Fibroblast of villous mesenchyme (primary cell): ENCODE measurements around the gene SLC12A8. TPM values are rescaled to one million over a fixed set of nuclear protein-coding genes. Genes with fewer than 3 reads are reported as not detected.
A peak's percentile ranks its signal among the peaks of the same experiment; 100 is the strongest.

Experiments used
- DNase-seq: peaks from one replicate; pipeline ENCODE4 v3.0.0-alpha.2; 2010; ENCODE audit warnings: low read depth
- H3K4me3 ChIP-seq: 2 replicates; pipeline ENCODE4 v1.5.1; 2011; ENCODE audit warnings: low read depth, mild to moderate bottlenecking, low read length
- CTCF ChIP-seq: IDR thresholded peaks from 2 replicates; pipeline ENCODE4 v1.5.1; 2012; ENCODE audit warnings: low read depth, mild to moderate bottlenecking, low read length; ENCODE audit not compliant: insufficient read depth
- total RNA-seq: library from RNA; depleted of rRNA; stranded (reverse); fragments of >200 nt; gene quantifications from 2 replicates; pipeline ENCODE4 v1.2.3, GENCODE V29; 2012

Gene SLC12A8
- total RNA-seq, 1 donor = 37.6 TPM

- peak; percentile 32 for DNase-seq
- no peak overlapping the region for H3K4me3 ChIP-seq
- TF ChIP-seq CTCF = no peak
Observed at GRCh38 chr3:125160606-125161371, 51.8 kb downstream of the SLC12A8 start.

DNA sequence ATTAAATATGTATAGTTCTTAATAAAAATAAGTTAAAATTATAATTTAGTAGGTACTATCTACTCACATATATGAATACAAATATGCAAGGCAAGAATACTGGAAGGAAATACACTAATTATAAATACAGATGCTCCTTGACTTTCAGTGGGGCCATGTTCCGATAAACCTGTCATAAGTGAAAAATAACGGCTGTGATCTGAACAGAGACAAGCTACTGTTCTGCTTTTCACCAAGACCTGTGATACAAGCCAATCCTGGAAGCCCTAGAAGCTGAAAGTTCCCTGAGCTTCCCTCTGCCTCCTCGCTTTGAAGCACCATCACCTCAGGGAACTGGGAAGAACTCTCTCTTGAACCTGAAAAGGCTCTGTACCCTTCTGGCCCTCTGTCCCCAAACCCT, 55.4 kb downstream of the SLC12A8 start:
- peak; percentile 40 for DNase-seq
- H3K4me3 ChIP-seq = no peak overlapping the region
- no peak for TF ChIP-seq CTCF

- H3K4me3 ChIP-seq = no peak overlapping the region
- DNase-seq = no peak
- TF ChIP-seq CTCF = no peak
Observed at GRCh38 chr3:125156456-125156855, 56.1 kb downstream of the SLC12A8 start.

DNA sequence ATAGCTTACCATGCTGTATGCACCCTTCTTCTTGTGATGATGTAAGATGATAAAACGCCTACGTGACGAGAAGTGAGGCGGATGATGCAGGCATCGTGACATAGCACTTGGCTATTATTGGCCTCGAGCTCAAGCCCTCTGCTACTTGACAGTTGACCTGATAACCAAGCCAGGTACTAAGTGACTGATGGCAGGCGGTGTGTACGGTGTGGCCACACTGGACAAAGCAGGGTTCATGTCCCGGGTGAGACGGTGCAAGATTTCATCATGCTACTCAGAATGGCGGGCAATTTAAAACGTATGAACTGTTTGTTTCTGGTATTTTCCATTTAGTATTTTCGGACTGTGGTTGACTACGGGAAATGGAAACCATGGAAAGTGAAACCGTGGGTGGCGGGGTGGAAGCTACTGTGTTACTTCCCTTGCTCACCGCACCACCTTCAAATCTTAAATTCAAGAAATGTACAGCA, 57.7 kb downstream of the SLC12A8 start:
- TF ChIP-seq CTCF = no peak
- DNase-seq = no peak
- H3K4me3 ChIP-seq = no peak overlapping the region

- H3K4me3 ChIP-seq = no peak overlapping the region
- no peak for TF ChIP-seq CTCF
- no peak for DNase-seq
Observed at GRCh38 chr3:125154110-125154509, 58.4 kb downstream of the SLC12A8 start.

GRCh38 chr3:125152951-125153350, 59.6 kb downstream of the SLC12A8 start:
- DNase-seq = no peak
- no peak overlapping the region for H3K4me3 ChIP-seq
- no peak for TF ChIP-seq CTCF

DNA sequence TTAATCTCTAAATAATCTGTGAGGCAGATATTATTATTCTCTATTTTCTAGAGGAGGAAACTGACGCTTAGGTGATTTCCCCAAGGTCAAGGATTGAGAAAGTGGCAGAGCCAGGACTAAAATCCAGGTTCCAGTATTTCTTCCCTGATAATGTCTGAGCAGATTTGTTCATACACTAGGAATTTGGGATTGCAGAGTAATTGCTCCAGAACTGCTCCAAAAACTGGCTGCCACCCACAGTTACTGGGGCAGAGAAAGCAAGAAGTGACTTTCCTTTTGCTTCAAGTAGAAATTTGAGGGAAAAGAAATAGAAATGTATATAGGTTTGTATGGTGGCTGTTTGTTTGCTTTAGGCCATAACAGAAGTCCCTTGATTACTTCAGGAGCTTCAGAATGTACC, 60.6 kb downstream of the SLC12A8 start:
- no peak overlapping the region for H3K4me3 ChIP-seq

More for the DNA sequence above, 60.6 kb downstream of the SLC12A8 start:
- no peak for TF ChIP-seq CTCF
- peak; percentile 42 for DNase-seq
